NCI-H526 treated with DMSO at 0.1 percent for 48 hours (cell line): ENCODE results near the gene SLC25A10.
A peak's percentile ranks its signal among the peaks of the same experiment; 100 is the strongest.

Experiments
- DNase-seq: peaks from one replicate; lab custom pipeline; 2025; lab: John Stamatoyannopoulos, UW

The SLC25A10 gene

GRCh38 chr17:81687770-81688541 lies 24.1 kb upstream of the SLC25A10 start:
- DNase-seq: no peak

- no peak for DNase-seq
Observed at GRCh38 chr17:81688616-81689015, 23.5 kb upstream of the SLC25A10 start.

- no peak for DNase-seq
Observed at GRCh38 chr17:81690066-81690465, 22.0 kb upstream of the SLC25A10 start.

GRCh38 chr17:81690549-81690948 lies 21.5 kb upstream of the SLC25A10 start:
- no peak for DNase-seq

GRCh38 chr17:81691196-81691595 lies 20.9 kb upstream of the SLC25A10 start:
- DNase-seq: no peak

- no peak for DNase-seq
Observed at GRCh38 chr17:81691608-81692007, 20.5 kb upstream of the SLC25A10 start.

GRCh38 chr17:81693509-81694210 lies 18.4 kb upstream of the SLC25A10 start:
- no peak for DNase-seq

GRCh38 chr17:81694810-81695209 lies 17.3 kb upstream of the SLC25A10 start:
- DNase-seq: no peak

GRCh38 chr17:81695211-81695610 lies 16.9 kb upstream of the SLC25A10 start:
- no peak for DNase-seq

- DNase-seq: no peak
Observed at GRCh38 chr17:81695801-81696200, 16.3 kb upstream of the SLC25A10 start.

GRCh38 chr17:81696218-81696941 lies 15.7 kb upstream of the SLC25A10 start:
- no peak for DNase-seq

GRCh38 chr17:81697261-81698044 lies 14.6 kb upstream of the SLC25A10 start:
- DNase-seq: no peak

- DNase-seq: no peak
Observed at GRCh38 chr17:81700353-81701287, 11.5 kb upstream of the SLC25A10 start.

GRCh38 chr17:81701288-81702071 lies 10.6 kb upstream of the SLC25A10 start:
- DNase-seq: no peak

GRCh38 chr17:81702934-81703746 lies 8.9 kb upstream of the SLC25A10 start, which contains the start of gene MRPL12:
MRPL12 (plus strand) TSS chr17:81703367; CDS start chr17:81703502, 135 bp downstream.
- DNase-seq: peak; percentile 87

GRCh38 chr17:81703747-81704654 lies 8.1 kb upstream of the SLC25A10 start:
- DNase-seq: no peak

GRCh38 chr17:81705518-81706231 lies 6.4 kb upstream of the SLC25A10 start:
- DNase-seq: no peak
